Measurements from ENCODE around the gene PLPPR1.
"Not testable (repeated sequence)": the region's sequence is repeated elsewhere in the genome, so short reads cannot be mapped to it uniquely, and the experiment has no call there.

The PLPPR1 gene

DNA sequence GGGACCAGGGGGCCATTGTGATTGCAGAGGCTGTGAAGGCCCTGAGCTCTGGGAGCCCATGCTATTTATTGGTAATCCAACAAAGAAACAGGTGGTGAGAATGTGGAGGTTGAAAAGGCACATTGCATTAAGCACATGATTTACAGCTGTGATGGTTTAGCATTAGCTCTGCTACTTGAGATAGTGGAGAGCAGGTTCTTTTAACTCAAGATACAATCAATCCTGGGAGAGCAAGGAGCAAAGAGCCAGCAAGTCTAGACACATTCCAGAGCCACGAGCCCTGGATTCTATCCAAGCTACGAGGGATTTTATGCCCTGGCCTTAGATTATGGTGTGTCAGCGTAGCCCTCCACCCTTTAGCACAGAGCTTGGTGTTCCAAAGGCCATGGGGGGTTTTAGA is 98.8 kb downstream of the PLPPR1 start:
- DNase-seq, result not testable (repeated sequence)

DNA sequence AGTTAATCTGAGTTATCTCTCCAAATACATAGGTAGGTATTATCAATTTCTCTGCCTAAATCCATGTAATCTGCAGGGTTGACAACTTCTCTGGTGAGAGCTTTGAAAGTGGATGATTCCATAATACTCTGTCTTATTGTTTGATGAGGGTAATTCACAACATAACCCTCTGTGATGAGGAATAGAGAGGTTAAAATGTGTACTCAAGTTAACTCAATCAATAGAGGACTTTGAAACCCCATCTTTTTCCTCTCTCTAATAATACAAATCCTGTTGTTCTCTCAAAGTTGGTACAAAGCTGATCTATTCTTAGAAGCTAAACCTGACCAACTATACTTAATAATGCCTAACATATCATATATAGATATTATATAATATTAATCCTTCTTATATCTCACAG is 100.1 kb downstream of the PLPPR1 start:
- no peak for DNase-seq

DNA sequence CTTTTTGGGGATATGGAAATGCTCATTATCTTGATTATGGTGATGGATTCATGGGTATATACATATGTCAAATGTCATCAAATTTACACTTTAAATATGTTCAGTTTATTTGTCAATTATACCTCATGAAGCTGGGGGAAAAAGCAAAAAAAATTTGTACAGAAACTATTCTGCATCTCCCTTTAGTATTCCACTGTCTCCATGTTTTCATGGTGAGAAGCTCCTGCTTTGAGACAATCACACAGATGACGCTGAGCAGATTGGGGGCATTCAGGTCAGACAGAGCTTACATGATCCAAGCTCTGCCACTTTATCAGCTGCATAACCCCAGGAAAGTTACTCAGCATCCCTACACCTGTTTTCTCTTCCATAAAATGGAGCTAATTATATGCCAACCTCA is 101.5 kb downstream of the PLPPR1 start:
- DNase-seq, result no peak

DNA sequence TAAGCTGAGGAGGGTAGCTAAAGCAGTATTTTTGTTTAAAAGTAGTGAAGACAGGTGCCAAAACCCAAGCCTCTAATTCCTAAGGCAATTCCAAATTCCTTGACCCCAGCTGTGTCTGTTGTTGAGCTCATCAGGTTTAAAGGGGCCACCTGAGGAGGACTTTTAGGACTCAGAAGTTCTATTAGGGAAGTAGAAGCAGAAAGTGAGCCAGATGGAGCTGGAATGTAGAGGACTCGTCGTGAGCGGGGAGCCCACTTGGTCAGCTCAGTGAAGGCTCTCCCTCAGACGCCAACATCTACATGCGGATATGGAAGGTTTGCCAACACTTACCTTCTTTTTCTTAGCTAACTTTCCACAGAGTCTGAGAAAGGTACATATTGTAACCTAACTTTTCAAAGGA is 102.8 kb downstream of the PLPPR1 start:
- no peak for DNase-seq

DNA sequence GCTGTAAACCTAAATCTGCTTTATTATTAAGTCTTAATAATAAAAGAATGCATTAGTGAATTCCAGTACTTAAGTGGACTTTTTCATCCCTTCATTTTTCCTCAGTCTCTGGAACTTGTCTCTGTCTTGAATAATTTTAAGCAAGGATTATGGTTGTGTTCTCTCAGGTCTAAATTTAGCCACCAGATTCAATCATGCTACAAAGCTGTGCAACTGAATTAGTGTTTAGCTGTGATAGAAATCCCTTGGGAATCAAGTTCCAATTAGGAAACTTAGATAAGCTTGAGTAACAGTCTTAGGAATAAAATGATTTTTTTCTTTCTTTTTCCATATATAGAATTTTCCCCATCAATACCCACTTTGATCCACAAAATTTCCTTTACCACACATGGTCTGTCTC is 104.3 kb downstream of the PLPPR1 start:
- no peak for DNase-seq

DNA sequence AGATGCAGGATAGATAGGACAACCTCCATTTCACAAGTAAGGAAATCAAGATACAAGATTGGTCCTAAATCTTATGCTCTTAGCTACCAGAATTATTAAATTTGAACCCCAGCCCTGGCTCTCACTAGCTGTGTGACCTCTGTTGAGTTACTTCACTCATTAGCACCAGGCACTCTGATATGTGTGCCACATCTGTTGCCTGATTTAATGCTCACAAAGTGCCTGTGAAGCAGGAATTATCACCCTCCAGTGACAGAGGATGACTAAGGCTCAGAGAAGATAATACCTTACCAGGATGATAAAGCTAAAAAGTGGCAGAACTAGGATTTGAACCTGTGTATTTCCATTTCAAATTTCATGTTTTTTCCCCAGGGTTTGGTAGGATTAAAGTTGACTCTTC is 110.0 kb downstream of the PLPPR1 start:
- DNase-seq, result no peak

DNA sequence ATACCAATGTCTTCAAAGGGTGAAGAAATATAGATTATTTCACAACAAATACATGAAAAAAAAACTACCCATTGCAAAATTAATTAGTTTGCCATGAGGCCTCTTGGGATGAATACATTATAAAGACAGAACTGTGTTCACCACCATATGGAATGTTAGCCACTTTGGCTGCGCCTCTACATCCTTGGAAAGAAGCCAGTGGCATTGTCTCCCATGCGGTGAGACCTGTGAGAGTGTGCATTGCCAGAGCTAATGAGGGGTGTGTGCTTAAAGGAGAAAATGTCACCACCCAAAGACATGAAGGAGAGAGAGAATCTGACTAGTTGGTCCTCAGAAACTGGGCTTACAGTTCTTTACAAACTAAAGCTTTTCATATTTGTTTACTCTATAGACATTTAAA is 110.6 kb downstream of the PLPPR1 start:
- no peak for DNase-seq

DNA sequence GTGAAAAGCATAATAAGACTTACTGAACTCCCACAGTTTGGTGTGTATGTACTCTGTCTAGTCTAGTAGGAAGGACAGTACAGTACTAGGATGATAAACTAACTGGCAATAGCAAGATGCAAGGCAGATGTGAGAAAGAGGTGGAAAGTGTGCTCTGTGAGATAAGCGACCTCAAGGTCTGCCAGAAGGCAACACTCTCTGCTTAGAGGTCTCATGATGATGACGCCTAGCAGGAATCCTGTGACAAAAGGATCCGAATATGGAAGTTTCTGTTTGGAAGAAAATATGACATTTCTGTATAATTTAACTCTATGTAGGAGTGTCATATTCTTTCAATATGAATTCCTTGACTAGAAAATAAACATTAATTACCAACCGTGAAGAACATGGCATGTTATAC is 112.2 kb downstream of the PLPPR1 start:
- DNase-seq, result no peak

DNA sequence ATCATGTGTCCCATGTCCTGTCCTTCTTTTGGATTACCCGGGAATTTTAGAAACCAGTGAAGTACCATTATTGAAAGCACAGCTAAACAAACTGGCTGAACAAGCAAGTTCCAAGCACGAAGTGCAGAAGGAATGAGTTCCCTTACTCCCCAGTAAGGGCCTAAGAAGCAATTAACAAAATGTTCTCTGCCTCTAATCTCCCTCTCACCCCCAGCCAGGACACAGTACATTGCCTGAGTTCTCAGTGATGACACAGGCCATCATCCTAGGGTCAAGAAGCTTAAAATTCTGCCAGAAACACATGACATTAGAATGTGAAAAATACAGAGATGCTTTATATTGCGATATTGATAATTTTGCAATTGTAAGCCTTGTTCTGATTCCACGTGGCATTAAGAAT is 118.0 kb downstream of the PLPPR1 start:
- DNase-seq, result no peak

DNA sequence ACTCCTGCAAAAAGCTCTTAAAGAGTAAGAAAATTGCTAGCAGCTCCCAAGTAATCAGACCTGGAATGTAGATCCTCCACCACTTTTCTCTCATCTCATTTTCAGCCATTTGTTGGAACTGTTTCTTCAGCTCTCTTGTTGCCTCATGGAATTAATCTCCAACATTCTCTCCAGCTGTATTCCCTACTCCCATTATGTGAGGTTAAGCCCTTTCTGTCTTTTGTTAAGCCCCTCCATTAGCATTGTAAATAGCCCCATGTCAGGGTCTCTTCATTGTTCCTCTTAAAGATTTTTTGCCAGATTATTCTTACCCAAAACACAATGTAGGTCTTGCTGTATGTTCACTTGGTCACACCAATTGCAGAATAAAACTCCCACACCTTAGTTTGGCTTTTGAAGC is 119.8 kb downstream of the PLPPR1 start:
- DNase-seq, result no peak

DNA sequence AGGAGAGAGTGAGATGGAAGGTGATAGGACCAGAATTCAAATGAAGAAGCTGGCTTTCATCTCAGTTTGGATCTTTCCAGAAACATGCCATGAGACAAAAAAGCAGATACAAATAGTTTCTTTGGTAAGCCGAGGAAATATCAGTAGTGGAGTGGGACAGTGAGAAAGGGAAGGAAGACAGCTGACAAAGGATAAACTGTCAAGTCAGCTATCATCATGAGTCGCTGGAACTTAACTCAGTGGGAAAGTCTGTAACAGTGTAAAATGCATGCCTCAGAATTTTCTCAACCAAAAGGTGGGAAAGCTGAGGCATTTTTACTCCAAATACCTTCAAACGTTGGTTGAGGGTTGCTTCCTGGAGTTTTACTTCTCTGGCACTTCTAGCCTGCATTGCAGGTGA is 129.8 kb downstream of the PLPPR1 start:
- DNase-seq, result no peak

DNA sequence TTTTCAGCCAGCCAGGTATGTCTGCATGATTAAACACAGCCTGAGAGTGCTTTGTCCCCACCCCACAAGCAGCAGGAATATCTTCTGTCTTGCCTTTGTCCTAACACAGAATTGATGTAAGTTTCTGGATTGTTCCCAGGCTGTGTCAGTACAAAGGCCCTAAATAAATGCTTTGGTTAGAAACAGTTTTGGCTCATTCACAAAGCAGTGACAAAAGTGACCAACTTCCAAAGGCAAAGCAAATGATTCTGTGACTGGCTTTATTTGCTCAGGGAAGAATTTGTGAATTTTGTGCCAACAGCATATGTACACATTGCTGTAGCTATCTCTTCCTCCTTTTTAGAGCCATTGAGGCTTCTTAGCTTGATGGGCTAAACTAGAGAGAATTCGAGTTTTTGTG is 133.7 kb downstream of the PLPPR1 start:
- no peak for DNase-seq

DNA sequence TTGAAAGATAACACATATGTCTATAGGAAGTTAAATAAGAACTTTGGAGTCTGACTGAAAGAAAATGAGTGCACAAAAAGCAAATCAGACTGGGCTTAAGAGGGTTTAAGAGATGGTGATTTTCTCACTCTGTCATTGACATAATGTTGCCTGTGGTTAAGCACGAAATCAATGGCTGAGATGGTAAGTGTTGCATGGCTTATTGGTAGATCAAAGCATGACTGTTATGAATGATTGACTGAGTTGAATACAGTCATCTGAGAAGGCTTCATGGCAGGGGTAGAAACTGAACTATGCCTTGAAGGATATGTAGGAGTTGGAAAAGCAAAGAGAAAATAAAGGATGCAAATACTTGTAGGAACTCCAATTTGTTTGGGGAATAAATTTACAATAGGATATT is 136.6 kb downstream of the PLPPR1 start:
- no peak for DNase-seq

DNA sequence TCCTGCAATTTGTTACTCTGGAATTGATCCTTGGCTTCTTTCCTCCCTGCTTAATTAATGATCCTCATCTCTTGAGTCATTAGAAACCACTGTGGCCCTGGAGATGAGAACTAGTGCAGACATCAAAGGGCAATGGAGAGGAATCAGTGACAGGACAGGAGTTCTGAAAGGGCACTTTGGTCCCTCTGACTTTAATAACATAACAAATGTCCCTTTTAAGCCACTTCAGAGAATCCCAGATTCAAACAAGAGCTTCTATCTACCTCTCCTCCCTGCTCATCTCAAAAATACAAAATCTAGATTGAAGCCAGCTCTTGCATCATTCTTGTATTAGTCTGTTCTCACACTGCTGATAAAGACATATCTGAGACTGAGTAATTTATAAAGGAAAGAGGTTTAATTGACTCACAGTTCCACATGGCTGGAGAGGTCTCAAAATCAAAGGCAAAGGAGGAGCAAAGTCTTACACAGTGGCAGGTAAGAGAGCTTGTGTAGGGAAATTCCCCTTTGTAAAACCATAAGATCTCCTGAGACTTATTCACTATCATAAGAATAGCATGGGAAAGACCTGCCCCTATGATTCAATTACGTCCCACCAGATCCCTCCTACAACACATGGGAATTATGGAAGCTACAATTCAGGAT is 139.1 kb downstream of the PLPPR1 start:
- DNase-seq, result no peak

DNA sequence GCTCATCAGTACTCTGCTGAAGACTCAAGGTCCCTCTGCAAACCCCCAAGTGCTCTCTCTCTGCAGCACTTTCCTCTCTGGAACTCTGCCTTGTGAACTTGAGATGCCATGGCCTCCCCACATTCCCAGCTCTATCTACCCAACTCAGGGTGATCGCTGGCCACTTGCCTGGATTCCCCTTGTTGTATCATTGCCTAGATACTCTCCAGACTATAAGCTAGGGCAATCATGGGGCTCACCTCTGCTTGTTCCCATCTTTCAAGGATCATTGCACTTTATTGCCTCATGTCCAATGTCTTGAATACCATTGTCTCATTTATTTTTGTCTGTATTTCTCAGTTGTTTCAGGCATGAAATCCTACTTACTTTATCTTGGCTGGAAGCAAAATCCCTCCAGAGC is 144.1 kb downstream of the PLPPR1 start:
- DNase-seq, result no peak

DNA sequence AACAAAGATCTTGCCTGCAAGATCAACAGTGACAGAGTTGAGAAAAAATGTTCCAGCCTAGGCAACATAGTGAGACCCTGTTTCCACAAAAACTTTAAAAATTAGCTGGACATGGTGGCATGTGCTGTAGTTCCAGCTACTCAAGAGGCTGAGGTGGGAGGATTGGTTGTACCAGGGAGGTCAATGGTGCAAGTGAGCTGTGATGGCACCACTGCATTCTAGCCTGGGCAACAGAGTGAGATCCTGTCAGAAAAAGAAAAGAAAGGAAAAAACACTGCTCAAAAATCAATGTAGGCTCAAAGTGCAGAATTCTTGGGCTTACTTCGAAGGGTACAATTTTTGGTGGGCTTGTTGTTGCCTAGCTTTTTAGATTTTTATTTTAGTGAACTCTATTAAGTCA is 145.4 kb downstream of the PLPPR1 start:
- no peak for DNase-seq

DNA sequence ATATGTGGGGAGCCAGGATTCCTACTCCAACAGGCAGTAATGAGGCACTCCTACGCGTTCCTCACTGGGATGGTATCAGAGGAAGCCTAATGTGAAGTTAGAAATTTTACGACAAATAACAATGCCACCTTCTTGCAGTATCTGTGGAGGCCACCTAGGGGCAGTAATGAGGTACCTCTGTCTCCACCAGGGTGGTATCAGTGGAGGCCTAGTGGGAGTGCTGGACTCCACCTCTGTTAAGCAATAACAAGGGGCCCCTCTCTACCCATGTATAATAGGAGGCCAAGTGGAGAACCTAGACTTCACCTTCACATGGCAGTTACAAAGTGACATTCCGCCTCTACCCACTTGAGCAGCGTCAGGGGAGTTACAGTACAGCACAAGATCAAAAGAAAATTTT is 147.9 kb downstream of the PLPPR1 start:
- peak; percentile 6 for DNase-seq

DNA sequence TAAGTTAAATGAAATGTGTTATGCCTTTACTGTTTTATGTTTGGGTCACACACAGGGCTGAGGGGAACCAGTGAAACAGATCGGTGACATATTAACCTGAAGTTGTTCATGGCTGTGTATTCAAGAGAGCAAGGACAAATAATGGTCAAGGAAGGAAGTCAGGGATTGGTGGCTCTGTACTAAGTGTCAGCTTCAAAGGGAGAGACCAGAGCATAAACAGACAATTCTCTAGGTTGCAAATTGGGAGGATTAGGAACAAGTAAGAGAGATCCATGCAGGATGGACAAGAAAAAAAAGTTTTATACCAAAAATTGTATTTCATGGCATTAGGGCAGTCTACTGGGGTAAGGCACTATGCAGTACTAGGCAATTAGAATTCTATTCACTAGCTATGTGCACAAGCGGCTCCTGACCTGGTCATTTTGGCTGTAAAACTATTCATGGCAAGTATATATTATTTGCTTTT is 156.3 kb downstream of the PLPPR1 start:
- no peak for DNase-seq

DNA sequence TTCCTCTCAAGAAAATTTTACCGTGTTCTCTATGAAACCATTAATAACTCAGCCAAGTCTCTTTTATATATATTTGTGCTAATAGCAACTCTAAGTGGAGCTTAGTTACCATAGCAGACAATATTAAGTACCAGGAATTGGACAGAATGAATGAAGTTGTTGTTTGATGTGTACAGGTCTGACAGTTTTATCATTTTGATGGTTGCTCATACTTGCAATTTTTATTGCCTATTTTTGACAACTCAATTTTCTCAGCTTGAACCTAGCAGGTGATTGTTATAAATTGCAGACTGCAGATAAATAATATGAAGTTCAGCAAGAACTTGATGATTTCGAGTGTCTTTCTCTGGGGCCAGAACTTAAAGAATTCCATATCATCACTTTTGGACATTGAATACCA is 163.2 kb downstream of the PLPPR1 start:
- no peak for DNase-seq

DNA sequence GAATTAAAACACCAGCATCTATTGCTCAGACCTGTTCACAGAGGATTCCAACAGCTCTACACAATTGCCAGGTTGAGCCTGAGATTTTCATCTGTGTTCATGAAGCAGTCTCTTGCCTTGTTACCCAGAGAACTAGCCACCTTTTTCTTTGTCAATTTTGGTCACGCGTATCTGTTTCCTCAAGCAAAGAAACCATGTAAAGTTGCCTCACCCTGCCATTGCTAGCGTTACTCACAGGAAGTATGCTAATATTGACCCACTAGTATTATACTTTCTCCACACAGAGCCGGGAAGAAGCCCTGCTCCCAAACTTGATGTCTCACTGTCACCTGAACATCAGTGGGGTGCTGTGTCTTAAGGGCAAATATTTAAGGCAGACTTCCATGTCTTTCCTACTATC is 168.5 kb downstream of the PLPPR1 start:
- DNase-seq, result no peak

DNA sequence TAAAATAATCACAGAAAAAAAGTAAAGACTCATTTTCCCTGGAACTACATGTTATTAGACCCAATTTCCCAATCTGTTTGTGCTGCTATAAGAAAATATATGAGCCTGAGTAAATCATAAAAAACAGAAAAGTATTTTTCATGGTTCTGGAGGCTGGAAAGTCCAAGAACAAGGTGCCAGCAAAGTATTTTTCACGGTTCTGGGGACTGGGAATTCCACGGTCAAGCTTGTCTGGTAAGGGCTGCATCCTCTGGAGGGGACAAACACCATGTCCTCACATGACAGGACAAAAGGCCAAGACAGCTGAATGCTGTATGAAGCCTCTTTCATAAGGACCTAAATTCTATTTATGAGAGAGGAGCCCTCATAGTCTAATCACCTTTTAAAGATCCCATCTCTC is 172.3 kb downstream of the PLPPR1 start:
- DNase-seq, result no peak

DNA sequence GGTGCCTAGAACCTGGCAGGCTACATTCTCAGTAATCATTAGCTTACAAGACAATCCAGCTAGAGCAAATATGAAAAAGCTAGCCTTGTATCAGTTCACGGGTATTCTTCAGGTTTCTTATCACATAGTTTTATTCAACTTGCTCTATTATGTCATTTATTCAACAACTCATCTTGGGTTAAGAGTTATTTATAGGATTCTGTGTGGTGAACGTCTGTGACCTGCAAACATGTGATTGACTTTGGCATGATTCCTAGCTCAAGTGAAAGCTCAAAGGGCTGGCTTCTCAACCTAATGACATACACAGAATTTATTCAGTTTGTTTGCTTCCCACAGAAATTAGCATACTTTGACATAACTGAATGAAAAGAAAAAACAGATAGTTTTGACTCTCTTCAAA is 173.1 kb downstream of the PLPPR1 start:
- no peak for DNase-seq

DNA sequence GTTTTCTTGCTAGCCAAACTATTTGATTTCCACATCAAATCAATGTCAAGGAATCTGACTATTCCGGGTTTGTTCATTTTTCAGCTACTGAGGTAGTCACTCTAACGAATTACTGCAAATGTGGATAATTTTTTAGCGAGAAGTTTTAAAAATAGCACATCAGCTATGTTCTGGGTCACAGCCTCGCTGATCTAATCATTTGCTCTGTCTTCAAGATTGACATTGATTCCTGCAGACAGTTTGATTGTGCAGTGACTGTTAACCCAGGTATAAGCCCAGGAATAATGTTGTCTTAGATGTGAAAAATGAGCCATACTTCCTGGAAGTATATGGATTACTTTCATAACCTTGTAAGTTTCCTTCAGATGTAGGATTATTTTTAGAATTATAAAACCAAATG is 181.1 kb downstream of the PLPPR1 start:
- no peak for DNase-seq

DNA sequence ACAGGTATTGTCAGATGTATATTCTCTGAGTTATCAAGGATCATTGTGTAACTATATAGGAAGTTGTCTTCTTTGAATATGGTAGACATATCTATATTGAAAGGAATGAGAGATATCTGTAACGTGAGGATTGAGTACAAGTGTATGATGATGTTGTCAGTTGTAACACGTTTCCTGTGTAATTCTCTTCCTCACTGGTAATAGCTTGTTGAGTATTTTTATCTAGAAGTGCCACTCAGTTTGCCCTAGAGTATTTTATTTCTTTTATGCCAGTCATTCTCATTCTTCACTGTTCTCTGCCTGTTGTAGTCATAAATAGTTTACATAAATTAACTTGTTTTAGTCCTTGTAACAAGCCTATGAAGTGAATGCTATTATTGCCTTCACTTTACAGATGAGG is 184.1 kb downstream of the PLPPR1 start:
- DNase-seq, result no peak

DNA sequence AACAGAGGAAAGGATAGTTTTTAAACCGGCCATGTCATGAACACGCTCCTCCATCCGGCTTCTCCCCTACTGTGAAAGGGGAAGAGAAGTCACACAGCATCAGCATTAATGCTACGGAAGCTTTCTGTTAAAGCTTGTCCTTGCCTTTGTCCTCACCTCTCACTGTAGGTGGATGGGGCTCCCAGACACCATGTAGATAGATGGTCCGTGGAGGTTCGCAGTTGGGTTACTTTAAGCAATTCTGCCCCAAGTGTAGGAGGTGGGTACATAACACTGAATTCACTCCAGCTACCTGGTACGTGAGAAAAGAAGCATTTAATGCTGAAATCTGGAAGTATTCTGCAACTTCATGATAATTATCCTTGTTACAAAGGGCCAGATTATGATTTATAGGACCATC is 190.5 kb downstream of the PLPPR1 start:
- DNase-seq, result no peak

DNA sequence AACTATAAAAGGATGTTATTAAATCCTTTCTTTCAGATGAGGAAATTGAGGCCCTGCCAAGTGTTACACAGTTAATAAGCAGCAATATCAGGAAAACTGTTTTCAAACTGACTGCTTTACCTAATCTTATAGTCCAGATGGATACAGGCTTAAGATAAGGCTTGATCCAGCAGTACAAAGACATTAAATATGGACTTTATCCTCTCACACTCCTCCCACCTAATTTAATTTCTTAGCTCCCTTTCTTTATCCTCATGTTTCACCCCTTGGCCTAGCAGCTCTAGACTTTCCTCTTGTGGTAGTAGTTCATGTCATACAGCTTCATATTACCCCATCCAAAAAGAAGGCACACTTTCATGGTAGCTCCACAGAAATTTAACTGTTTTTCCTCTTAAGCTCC is 191.8 kb downstream of the PLPPR1 start:
- DNase-seq, result no peak

Measured in hematopoietic multipotent progenitor cell treated with erythropoietin and hydrocortisone succinate and interleukin-3 and kit ligand, for 4 days (in vitro differentiated cells).